Muscle of leg (tissue), 11 donors: ENCODE data around the gene MXRA5. TPM values are rescaled to one million over a fixed set of nuclear protein-coding genes. Genes with fewer than 3 reads are reported as not detected.
"Not testable (repeated sequence)": the region's sequence is repeated elsewhere in the genome, so short reads cannot be mapped to it uniquely, and the experiment has no call there.

Experiments
- DNase-seq: peaks from one replicate; pipeline ENCODE4 v3.0.0; 2013
- H3K27ac ChIP-seq: one replicate; pipeline ENCODE4 v1.5.1; 2013; ENCODE audit warnings: mild to moderate bottlenecking, low read length, control low read depth
- H3K27me3 ChIP-seq: one replicate; pipeline ENCODE4 v1.6.1; 2013; ENCODE audit warnings: low read length; ENCODE audit not compliant: control insufficient read depth, insufficient read depth
- H3K36me3 ChIP-seq: one replicate; pipeline ENCODE4 v1.6.1; 2013; ENCODE audit warnings: low read length; ENCODE audit not compliant: control insufficient read depth, insufficient read depth
- H3K4me1 ChIP-seq: one replicate; pipeline ENCODE4 v1.6.1; 2013; ENCODE audit warnings: low read length; ENCODE audit not compliant: control insufficient read depth, insufficient read depth
- H3K4me3 ChIP-seq: one replicate; pipeline ENCODE4 v1.5.1; 2013; ENCODE audit warnings: low read length, control low read depth
- H3K9me3 ChIP-seq: replicated peaks from 2 replicates; pipeline ENCODE4 v1.6.1; 2013; ENCODE audit warnings: low read depth, low read length; ENCODE audit not compliant: control insufficient read depth
- WGBS: methylation state at CpG from one replicate; pipeline ENCODE4 v1.1.5; 2013; ENCODE audit warnings: missing lambda C conversion rate; ENCODE audit not compliant: insufficient coverage; 5-methylcytosine and 5-hydroxymethylcytosine counted together
- polyA plus RNA-seq, 8 donors: library from polyadenylated mRNA; unstranded; fragments of 120-200 nt; gene quantifications; one replicate each; pipeline versions ENCODE4 v1.2.1 to v1.2.3, GENCODE V29; 2013; ENCODE audit warnings: inconsistent platforms in 1 of 8, low replicate concordance in 1 of 8; ENCODE audit not compliant: insufficient read length in 8 of 8, insufficient read depth in 1 of 8
- total RNA-seq: library from RNA; stranded (reverse); fragments of 120-200 nt; gene quantifications from one replicate; pipeline ENCODE4 v1.2.4, GENCODE V29; 2013

Gene MXRA5
- total and polyA plus RNA-seq, 9 donors = 39.3 to 124 (median 73.5) TPM

DNA sequence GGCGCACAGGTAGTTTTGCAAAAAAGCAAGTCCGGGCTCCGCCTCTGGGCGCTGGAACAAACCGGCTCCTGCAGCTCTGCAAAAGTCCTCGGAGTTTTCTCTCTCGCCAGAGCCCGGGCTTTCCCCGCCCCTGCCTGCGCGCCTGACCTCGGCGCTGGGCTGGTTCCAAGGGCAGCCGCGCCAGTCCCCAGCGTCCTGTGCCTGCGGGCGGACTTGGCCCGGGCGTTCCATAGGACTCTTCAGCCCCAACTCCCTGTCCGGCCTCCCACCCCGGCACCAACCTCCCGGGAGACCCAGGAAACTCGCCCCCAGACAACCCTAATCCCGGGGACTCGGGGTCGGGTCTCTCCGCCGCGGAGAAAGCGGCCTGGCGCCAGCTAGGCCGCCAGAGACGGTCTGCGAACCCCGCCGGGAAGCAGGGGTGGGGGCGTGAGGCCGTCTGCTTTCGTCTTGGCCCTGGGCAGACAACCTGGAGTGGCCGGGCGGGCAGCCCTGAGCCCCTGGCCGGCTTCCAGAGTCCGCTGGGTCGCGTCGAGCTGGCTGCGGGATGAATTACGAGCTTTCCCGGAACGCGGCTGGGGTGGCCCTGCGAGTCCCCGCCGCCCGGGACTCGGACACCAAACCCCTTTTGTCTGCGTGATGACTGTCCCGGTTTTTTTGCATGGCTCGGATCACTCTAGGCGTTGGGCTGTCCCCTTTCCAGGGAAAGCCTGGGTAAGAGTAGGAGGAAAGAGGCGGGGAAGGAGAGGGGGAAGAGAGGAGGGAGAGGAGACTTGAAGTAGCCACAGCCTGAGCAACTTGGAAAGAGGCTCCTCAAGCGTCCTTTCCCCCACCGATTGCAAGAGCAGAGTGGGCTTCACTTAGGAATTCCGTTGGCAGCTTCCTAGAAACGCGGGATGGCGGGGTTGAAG is 916 bp downstream of the MXRA5 start:
- H3K4me1 ChIP-seq = peaks cover 8% of the 10 kb centered on the region
- WGBS = 1% methylated on average over 53 of the region's 68 CpGs
- H3K9me3 ChIP-seq = peaks cover 7% of the 10 kb centered on the region
- peak; percentile 90 for DNase-seq
- H3K27me3 ChIP-seq = peaks cover 43% of the 10 kb centered on the region
- peak overlapping the region; percentile 69 for H3K4me3 ChIP-seq
- no peaks in the 10 kb centered on the region for H3K36me3 ChIP-seq
- H3K27ac ChIP-seq = peak overlapping the region; percentile 92

DNA sequence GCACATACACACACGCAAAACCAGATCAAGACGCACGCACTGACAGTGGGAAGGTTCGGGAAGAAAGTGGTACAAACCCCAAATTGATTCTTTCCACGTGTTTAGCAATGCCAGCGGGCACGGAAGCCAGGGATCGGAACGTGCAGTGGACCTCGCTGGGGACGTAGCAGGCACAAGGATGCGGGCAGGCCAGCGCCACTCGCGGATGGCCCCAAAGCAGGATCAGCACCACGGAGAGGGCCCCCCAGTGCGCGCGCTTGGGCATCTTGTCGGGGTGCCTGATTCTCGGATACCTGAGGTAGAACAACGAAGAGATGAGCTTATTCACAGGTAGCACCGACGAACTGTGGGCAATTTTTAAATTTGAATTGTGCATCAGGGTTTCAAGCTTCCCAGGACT is 2.9 kb downstream of the MXRA5 start:
- Histone ChIP-seq H3K27ac (peak overlapping the region; percentile 3), H3K27me3 (peaks cover 41% of the 10 kb centered on the region)
- not testable (repeated sequence) for H3K36me3 ChIP-seq, H3K9me3 ChIP-seq, H3K4me1 ChIP-seq, H3K4me3 ChIP-seq
- WGBS = 15% methylated on average over 21 of the region's 24 CpGs
- DNase-seq = peak; percentile 26

DNA sequence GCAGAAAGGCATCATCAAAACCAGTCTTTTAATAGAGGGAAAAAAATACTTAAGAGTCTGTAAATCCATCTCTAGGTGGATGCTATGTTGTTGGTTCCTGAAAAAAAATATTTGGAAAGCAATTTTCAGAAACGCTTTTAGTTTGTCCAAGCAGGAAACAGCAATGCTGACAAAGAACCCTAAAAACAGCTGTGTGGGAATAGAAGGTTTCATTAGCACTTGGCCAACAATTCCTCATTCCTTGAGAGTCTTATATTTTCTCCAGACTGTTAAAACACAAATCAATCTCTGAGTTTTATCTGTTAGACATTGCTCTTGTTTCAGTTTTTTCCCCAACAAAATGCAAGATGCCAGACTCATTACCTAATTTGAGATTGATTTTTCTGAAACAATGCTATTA is 6.4 kb downstream of the MXRA5 start:
- DNase-seq = peak; percentile 90
- Histone ChIP-seq H3K9me3 (no peaks in the 10 kb centered on the region), H3K4me1 (peaks cover under 1% of the 10 kb centered on the region), H3K27me3 (peaks cover 9% of the 10 kb centered on the region), H3K27ac (peak overlapping the region; percentile 74), H3K4me3 (no peak overlapping the region), H3K36me3 (no peaks in the 10 kb centered on the region)
- WGBS = no CpG with 5 or more reads among the region's 1 CpG

DNA sequence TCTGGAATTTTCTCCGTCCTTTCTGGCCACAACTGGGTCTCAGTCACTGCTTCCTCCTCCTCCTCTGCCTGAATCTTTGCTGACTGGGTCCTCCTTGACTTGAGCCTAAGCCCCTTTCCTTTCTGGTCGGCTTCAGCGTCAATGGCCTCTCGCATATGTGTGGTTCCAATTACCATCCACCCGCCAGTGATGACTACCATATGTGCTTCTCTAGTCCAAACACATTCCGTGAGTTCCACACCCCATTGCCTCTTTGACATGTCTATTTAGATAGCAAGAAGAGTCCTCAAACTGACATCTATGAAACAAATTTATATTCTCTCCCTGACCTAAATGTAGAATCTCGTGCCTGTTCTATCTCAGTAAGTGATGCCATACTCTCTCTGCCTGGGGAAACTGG is 19.8 kb downstream of the MXRA5 start:
- 26% methylated on average over 5 of the region's 7 CpGs for WGBS
- Histone ChIP-seq H3K4me1 (peaks cover 6% of the 10 kb centered on the region), H3K9me3 (peaks cover 8% of the 10 kb centered on the region), H3K27me3 (no peaks in the 10 kb centered on the region), H3K27ac (no peak overlapping the region), H3K36me3 (peaks cover 43% of the 10 kb centered on the region), H3K4me3 (no peak overlapping the region)
- DNase-seq = peak; percentile 70

DNA sequence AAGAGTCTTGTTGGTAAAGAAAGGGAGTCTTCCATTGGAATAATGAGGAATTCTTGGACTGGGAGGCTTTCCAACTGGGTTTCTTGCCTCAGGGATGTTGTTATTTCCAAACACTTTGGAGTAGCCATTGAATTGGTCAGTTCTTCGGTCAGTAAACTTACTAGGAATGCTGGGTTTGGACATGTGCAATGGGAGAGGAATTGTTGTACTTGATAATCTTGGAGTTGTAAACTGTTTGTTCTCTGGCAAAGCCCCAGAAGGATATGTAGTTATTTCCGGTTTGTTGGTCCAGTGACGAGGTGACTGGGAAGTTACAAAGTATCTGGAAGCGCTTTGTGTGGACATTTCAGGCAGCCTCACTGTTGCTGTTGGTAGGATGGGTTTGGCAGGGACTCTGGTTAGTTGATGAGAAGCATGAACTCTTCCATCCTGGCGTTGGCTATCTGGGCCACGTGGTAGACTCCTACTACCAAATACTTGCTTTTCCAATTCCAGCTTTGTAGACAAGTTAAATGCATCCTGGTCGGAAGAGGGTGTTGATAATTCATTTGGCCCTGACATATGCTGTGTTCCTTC is 25.9 kb downstream of the MXRA5 start:
- H3K4me1 ChIP-seq = no peaks in the 10 kb centered on the region
- peaks cover 24% of the 10 kb centered on the region for H3K9me3 ChIP-seq
- H3K27me3 ChIP-seq = no peaks in the 10 kb centered on the region
- DNase-seq = no peak
- WGBS = 83% methylated on average over 4 of the region's 7 CpGs
- peaks cover 48% of the 10 kb centered on the region for H3K36me3 ChIP-seq
- no peak overlapping the region for H3K27ac ChIP-seq
- no peak overlapping the region for H3K4me3 ChIP-seq

DNA sequence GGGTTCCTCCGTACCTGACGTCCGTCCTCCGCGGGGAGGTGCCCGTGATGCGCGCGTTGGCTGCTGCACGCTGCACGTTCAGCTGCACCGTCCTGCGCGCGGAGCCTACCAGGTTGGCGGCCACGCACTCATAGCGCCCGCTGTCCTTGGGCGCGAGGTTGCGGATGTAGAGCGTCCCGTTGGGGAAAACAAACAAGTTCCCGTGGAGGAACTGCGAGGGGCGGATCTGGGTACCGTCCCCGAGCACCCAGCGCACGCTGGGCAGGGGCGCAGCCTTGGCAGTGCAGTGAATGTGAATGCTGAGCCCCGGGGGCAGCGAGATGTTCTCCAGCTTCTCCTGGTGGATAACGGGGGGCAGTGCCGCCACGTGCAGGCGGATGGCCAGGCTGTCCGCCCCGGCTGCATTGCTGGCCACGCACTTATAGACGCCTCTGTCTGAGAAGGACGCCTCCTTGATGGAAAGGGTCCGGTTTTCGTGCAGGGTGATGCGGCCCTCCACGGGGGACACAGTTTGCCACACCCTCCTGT is 29.2 kb downstream of the MXRA5 start:
- Histone ChIP-seq H3K9me3 (peaks cover 16% of the 10 kb centered on the region), H3K27me3 (no peaks in the 10 kb centered on the region), H3K4me3 (no peak overlapping the region), H3K27ac (no peak overlapping the region), H3K4me1 (no peaks in the 10 kb centered on the region), H3K36me3 (peaks cover 31% of the 10 kb centered on the region)
- DNase-seq = no peak
- 81% methylated on average over 42 of the region's 47 CpGs for WGBS

DNA sequence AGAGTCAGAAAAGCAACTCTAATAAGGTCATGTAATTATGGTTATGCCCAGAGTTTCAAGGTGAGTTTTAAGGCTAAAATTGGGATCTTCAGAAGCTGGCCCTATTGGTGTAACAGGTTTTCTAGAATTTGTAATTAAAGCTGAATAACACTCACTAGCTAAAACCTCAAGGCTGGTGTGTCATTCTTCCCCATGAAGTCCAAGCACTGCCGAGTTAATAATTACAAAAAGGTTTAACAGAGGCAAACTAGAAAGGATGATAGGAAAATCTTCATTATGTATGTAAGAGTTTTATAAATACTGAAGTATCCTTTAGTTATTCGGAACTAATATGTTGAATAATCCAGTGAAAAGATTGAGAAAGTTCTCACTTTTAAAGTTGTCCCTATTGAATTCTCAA is 34.3 kb downstream of the MXRA5 start:
- Histone ChIP-seq H3K9me3 (peaks cover 3% of the 10 kb centered on the region), H3K27me3 (no peaks in the 10 kb centered on the region), H3K4me1 (no peaks in the 10 kb centered on the region), H3K4me3 (no peak overlapping the region), H3K27ac (no peak overlapping the region), H3K36me3 (peaks cover 25% of the 10 kb centered on the region)
- WGBS = no CpG with 5 or more reads among the region's 2 CpGs
- no peak for DNase-seq

DNA sequence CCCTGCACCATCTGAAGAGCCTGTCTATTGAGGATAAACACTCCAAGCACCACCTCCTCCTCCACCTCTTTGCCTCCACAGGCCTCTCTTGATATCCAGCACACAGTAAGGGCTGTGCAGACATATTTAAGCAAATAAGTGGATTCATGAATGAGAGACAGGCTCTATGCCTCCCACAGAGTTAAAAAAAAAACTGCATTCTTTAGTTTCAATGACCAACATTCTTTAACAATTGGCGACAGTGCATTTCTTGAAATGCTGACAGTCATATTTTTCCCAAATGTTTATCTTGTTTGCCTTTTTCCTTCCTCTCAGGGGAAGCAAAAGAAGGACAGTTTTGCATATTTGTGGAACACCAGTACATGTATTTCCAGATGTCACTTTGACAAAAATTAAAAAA is 38.6 kb downstream of the MXRA5 start:
- peaks cover 2% of the 10 kb centered on the region for H3K27me3 ChIP-seq
- peaks cover 2% of the 10 kb centered on the region for H3K9me3 ChIP-seq
- no peak overlapping the region for H3K4me3 ChIP-seq
- H3K36me3 ChIP-seq = peaks cover 12% of the 10 kb centered on the region
- no peaks in the 10 kb centered on the region for H3K4me1 ChIP-seq
- H3K27ac ChIP-seq = no peak overlapping the region
- no CpG with 5 or more reads among the region's 1 CpG for WGBS
- no peak for DNase-seq

DNA sequence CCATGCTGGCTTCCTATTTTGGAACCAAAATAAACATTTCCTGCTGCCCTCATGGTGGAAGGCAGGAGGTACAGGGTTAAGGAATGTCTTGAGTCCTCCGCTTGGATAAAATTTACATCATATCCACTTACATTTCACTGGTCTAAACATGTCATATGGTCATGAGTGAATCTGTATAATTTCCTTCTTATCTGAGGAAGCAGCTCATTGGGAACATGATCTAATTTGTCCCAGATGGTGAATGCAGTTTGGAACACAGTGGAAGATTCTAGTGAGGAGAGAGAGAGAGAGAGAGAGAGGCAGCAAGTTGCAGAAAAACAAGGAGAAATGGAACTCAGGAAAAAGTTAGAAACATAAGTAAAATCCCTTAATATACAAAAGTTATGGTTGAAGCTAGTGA is 46.8 kb downstream of the MXRA5 start:
- Histone ChIP-seq H3K4me1 (no peaks in the 10 kb centered on the region), H3K27me3 (peaks cover 4% of the 10 kb centered on the region), H3K9me3 (no peaks in the 10 kb centered on the region), H3K36me3 (no peaks in the 10 kb centered on the region), H3K27ac (no peak overlapping the region), H3K4me3 (no peak overlapping the region)
- whole genome bisulfite sequencing = no CpG with 5 or more reads among the region's 1 CpG
- DNase-seq = peak; percentile 57

DNA sequence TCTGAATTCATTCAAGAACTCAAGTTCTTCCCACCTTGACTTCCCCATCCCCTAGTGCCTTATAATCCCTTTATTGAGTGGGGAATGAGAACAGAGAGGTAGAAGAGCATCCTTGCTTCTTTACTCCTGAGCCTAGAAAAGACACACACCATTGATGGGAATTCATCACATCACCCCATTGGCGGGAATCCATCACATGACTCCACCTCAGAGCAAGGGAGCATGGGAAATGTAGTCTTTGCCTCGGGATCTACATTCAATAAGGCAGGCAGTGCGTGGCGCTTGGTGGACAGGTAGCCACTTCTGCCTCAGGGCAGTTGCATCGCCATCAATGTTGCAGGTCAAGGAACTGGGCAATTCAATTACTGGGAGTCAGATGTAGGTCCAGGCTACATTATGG is 50.7 kb downstream of the MXRA5 start:
- 78% methylated on average over 4 of the region's 5 CpGs for WGBS
- no peak overlapping the region for H3K27ac ChIP-seq
- H3K4me3 ChIP-seq = no peak overlapping the region

More for the DNA sequence above, 50.7 kb downstream of the MXRA5 start:
- Histone ChIP-seq H3K4me1 (peaks cover 3% of the 10 kb centered on the region), H3K27me3 (no peaks in the 10 kb centered on the region), H3K36me3 (no peaks in the 10 kb centered on the region), H3K9me3 (no peaks in the 10 kb centered on the region)
- DNase-seq = peak; percentile 18
